Peyer's patch (tissue), 4 donors: ENCODE data around the gene CHMP6.

Experiments used
- CTCF ChIP-seq, 6 experiments: fragments of 450-650 bp in 4 of 6; fragments of 200-600 bp in 2 of 6; sonication (generic) in 1 of 6; IDR thresholded peaks; one replicate each; pipeline ENCODE4 v1.5.1; 2017 to 2019; ENCODE audit warnings: antibody characterized with exemption in 6 of 6, mild to moderate bottlenecking in 3 of 6, moderate library complexity in 1 of 6
- POLR2A ChIP-seq, 2 donors: fragments of 450-650 bp; IDR thresholded peaks; one replicate each; pipeline ENCODE4 v1.5.1; 2017; ENCODE audit warnings: antibody characterized with exemption in 2 of 2, mild to moderate bottlenecking in 2 of 2, moderate library complexity in 2 of 2

GRCh38 chr17:80982426-80982974 is 9.1 kb upstream of the CHMP6 start:
- TF ChIP-seq CTCF (IDR thresholded peaks at IDR 0.05) (no peak), POLR2A (IDR thresholded peaks at IDR 0.05) (no peak)
